K562 (cell line): ENCODE measurements around the gene ZKSCAN8. TPM values are rescaled to one million over a fixed set of nuclear protein-coding genes. Genes with fewer than 3 reads are reported as not detected.
A peak's percentile ranks its signal among the peaks of the same experiment; 100 is the strongest.

ENCODE experiments used
- CC2D1A ChIP-seq: fragments of 450-650 bp; IDR thresholded peaks from 2 replicates; pipeline ENCODE4 v1.6.1; 2017; ENCODE audit warnings: mild to moderate bottlenecking
- EZH2 ChIP-seq: IDR thresholded peaks from 2 replicates; pipeline ENCODE4 v1.6.1; 2012; ENCODE audit warnings: low read depth, mild to moderate bottlenecking, inconsistent platforms, low read length, borderline replicate concordance
- NFIX ChIP-seq: fragments of 250-450 bp; sonication (Bioruptor Pico); IDR thresholded peaks from 2 replicates; pipeline ENCODE4 v1.4.0; 2020; ENCODE audit warnings: low read depth, mild to moderate bottlenecking, moderate library complexity
- PHB ChIP-seq: fragments of 250-450 bp; sonication (Bioruptor Pico); IDR thresholded peaks from 2 replicates; pipeline ENCODE4 v1.5.0; 2021
- RBBP5 ChIP-seq: fragments of 200-600 bp; sonication (generic); IDR thresholded peaks from 2 replicates; pipeline ENCODE4 v1.6.1; 2012; ENCODE audit warnings: borderline replicate concordance, mild to moderate bottlenecking, low read length, control low read depth, inconsistent platforms; ENCODE audit not compliant: insufficient read depth, poor library complexity, severe bottlenecking
- RCOR1 ChIP-seq, 2 experiments: IDR thresholded peaks; 2 replicates each; pipeline ENCODE4 v1.6.1; 2012; ENCODE audit warnings: low read depth in 2 of 2, low read length in 2 of 2, borderline replicate concordance in 1 of 2, improper control_type of control experiment in 1 of 2
- SMAD3 ChIP-seq: fragments of 450-650 bp; formaldehyde crosslinking; conservative IDR thresholded peaks from 2 replicates; pipeline ENCODE4 v1.4.0; 2020; ENCODE audit warnings: mild to moderate bottlenecking
- SP1 ChIP-seq: sonication (generic); formaldehyde crosslinking; IDR thresholded peaks from 2 replicates; pipeline ENCODE4 v1.8.1; 2022; ENCODE audit warnings: mild to moderate bottlenecking, missing genetic modification reagents
- TAF15 ChIP-seq: fragments of 200-400 bp; formaldehyde crosslinking; IDR thresholded peaks from 2 replicates; pipeline ENCODE4 v1.6.1; 2017; ENCODE audit warnings: mild to moderate bottlenecking, low read depth, low read length, moderate library complexity
- USF1 ChIP-seq: sonication (generic); formaldehyde crosslinking; IDR thresholded peaks from 2 replicates; pipeline ENCODE4 v1.9.0; 2022; ENCODE audit warnings: mild to moderate bottlenecking, missing genetic modification reagents
- YBX1 ChIP-seq: fragments of 450-650 bp; IDR thresholded peaks from 2 replicates; pipeline ENCODE4 v1.7.1; 2016; ENCODE audit warnings: mild to moderate bottlenecking
- ZNF561 ChIP-seq: fragments of 450-650 bp; formaldehyde crosslinking; conservative IDR thresholded peaks from 2 replicates; pipeline ENCODE4 v1.4.0; 2020; ENCODE audit warnings: mild to moderate bottlenecking, moderate library complexity
- polyA plus RNA-seq, 8 experiments: library from polyadenylated mRNA; depleted of rRNA in 4 of 8; stranded (reverse) in 5 of 8; unstranded in 3 of 8; fragments of >200 nt; fragmentation: Nextera tagmentation in 2 of 8; fragmentation: Illumina TruSeq in 1 of 8; extraction: Ambion mirVana in 2 of 8; extraction: Trizol in 1 of 8; gene quantifications; 2 replicates each; pipeline versions ENCODE4 v1.2.1 to v1.2.3, GENCODE V29; 2011 to 2014; ENCODE audit warnings: inconsistent platforms in 1 of 8, missing spikeins in 1 of 8
- total RNA-seq, 7 experiments: library from RNA; depleted of rRNA in 6 of 7; stranded (reverse); fragments of >200 nt in 6 of 7; fragmentation: Illumina TruSeq in 2 of 7; extraction: Trizol in 2 of 7; gene quantifications; 2 replicates each; pipeline versions ENCODE4 v1.2.1 to v1.2.3, GENCODE V29; 2011 to 2021; ENCODE audit warnings: low replicate concordance in 1 of 7
- TF ChIP-seq, protein P1 (sequence below), 2 experiments: fragments of 450-650 bp; formaldehyde crosslinking in 1 of 2; IDR thresholded peaks; 2 replicates each; pipeline versions ENCODE4 v1.4.0 to v1.6.1; 2014 to 2020; ENCODE audit warnings: mild to moderate bottlenecking in 2 of 2, borderline replicate concordance in 1 of 2, low read depth in 1 of 2
- TF ChIP-seq, protein P2 (sequence below): IDR thresholded peaks from 3 replicates; pipeline ENCODE4 v1.6.1; 2011; ENCODE audit warnings: borderline replicate concordance, mild to moderate bottlenecking; ENCODE audit not compliant: insufficient read length, insufficient read depth
- TF ChIP-seq, protein P3 (sequence below): fragments of 450-650 bp; IDR thresholded peaks from 2 replicates; pipeline ENCODE4 v1.6.1; 2014; ENCODE audit warnings: low read depth, mild to moderate bottlenecking, moderate library complexity, borderline replicate concordance

Gene ZKSCAN8
- total and polyA plus RNA-seq, 9 of the 15 experiments (the other 6 are each of a cell fraction or from before 2014, with no cell fraction given), result 3.3 to 37.7 (median 21.7) TPM

- TF ChIP-seq, protein P1, sequence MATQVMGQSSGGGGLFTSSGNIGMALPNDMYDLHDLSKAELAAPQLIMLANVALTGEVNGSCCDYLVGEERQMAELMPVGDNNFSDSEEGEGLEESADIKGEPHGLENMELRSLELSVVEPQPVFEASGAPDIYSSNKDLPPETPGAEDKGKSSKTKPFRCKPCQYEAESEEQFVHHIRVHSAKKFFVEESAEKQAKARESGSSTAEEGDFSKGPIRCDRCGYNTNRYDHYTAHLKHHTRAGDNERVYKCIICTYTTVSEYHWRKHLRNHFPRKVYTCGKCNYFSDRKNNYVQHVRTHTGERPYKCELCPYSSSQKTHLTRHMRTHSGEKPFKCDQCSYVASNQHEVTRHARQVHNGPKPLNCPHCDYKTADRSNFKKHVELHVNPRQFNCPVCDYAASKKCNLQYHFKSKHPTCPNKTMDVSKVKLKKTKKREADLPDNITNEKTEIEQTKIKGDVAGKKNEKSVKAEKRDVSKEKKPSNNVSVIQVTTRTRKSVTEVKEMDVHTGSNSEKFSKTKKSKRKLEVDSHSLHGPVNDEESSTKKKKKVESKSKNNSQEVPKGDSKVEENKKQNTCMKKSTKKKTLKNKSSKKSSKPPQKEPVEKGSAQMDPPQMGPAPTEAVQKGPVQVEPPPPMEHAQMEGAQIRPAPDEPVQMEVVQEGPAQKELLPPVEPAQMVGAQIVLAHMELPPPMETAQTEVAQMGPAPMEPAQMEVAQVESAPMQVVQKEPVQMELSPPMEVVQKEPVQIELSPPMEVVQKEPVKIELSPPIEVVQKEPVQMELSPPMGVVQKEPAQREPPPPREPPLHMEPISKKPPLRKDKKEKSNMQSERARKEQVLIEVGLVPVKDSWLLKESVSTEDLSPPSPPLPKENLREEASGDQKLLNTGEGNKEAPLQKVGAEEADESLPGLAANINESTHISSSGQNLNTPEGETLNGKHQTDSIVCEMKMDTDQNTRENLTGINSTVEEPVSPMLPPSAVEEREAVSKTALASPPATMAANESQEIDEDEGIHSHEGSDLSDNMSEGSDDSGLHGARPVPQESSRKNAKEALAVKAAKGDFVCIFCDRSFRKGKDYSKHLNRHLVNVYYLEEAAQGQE (IDR thresholded peaks at IDR 0.05; ENCODE audit: borderline replicate concordance), result no peak; the same call in 1 of the 2 replicates
- TF ChIP-seq, protein P1 (CRISPR knock-in tag; IDR thresholded peaks at IDR 0.05; ENCODE audit: low read depth), result 0 out of 2 replicates have a peak, but pooled peaks have one; percentile 23
- TF ChIP-seq TAF15 (no peak), SMAD3 (CRISPR knock-in tag) (no peak; the same call in 1 of the 2 replicates), YBX1 (no peak), ZNF561 (CRISPR knock-in tag) (no peak), NFIX (CRISPR knock-in tag) (no peak), PHB (CRISPR knock-in tag) (no peak), CC2D1A (peak; percentile 75), RCOR1 (IDR thresholded peaks at IDR 0.05; ENCODE audit: borderline replicate concordance in 1 of 2, low read depth in 2 of 2, low read length in 2 of 2) (peak; percentile 11 to 85; a peak in 2 of 4 replicates), EZH2 (no peak), USF1 (CRISPR knock-in tag) (no peak), SP1 (peak; percentile 94), RBBP5 (peak; percentile 97)
- TF ChIP-seq, protein P2, sequence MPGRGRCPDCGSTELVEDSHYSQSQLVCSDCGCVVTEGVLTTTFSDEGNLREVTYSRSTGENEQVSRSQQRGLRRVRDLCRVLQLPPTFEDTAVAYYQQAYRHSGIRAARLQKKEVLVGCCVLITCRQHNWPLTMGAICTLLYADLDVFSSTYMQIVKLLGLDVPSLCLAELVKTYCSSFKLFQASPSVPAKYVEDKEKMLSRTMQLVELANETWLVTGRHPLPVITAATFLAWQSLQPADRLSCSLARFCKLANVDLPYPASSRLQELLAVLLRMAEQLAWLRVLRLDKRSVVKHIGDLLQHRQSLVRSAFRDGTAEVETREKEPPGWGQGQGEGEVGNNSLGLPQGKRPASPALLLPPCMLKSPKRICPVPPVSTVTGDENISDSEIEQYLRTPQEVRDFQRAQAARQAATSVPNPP, result no peak
- TF ChIP-seq, protein P3, sequence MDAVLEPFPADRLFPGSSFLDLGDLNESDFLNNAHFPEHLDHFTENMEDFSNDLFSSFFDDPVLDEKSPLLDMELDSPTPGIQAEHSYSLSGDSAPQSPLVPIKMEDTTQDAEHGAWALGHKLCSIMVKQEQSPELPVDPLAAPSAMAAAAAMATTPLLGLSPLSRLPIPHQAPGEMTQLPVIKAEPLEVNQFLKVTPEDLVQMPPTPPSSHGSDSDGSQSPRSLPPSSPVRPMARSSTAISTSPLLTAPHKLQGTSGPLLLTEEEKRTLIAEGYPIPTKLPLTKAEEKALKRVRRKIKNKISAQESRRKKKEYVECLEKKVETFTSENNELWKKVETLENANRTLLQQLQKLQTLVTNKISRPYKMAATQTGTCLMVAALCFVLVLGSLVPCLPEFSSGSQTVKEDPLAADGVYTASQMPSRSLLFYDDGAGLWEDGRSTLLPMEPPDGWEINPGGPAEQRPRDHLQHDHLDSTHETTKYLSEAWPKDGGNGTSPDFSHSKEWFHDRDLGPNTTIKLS, result peak; percentile 94
These were observed at the start of gene ZKSCAN8 (continued) for GRCh38 chr6:28141500-28142329.
